Dendritic cell treated with granulocyte-macrophage colony-stimulating factor and Interleukin-4, amounts not matched to agents 40 ng/mL and 50 ng/mL, for 4 days (primary cell): ENCODE measurements around the gene PPFIBP2.
"Not testable (repeated sequence)": the region's sequence is repeated elsewhere in the genome, so short reads cannot be mapped to it uniquely, and the experiment has no call there.

Experiments
- H3K27ac Mint-ChIP-seq: one replicate; pipeline ENCODE4 v1.8.0; 2022; ENCODE audit warnings: mild to moderate bottlenecking, mixed read lengths
- H3K27me3 Mint-ChIP-seq: one replicate; pipeline ENCODE4 v1.8.0; 2022; ENCODE audit warnings: mild to moderate bottlenecking, mixed read lengths
- H3K36me3 Mint-ChIP-seq: one replicate; pipeline ENCODE4 v1.8.0; 2022; ENCODE audit warnings: low read depth, mixed read lengths
- H3K4me1 Mint-ChIP-seq: one replicate; pipeline ENCODE4 v1.8.0; 2022; ENCODE audit warnings: low read depth, mixed read lengths
- H3K4me3 Mint-ChIP-seq: one replicate; pipeline ENCODE4 v1.8.0; 2022; ENCODE audit warnings: mild to moderate bottlenecking, moderate library complexity, mixed read lengths
- H3K9me3 Mint-ChIP-seq: one replicate; pipeline ENCODE4 v1.8.0; 2022; ENCODE audit warnings: mixed read lengths
- intact Hi-C: fragments of 100-400 bp; cut with micrococcal nuclease; formaldehyde crosslinking; loops from one replicate; pipeline ENCODE4 v1.15.0; 2022

Gene PPFIBP2

DNA sequence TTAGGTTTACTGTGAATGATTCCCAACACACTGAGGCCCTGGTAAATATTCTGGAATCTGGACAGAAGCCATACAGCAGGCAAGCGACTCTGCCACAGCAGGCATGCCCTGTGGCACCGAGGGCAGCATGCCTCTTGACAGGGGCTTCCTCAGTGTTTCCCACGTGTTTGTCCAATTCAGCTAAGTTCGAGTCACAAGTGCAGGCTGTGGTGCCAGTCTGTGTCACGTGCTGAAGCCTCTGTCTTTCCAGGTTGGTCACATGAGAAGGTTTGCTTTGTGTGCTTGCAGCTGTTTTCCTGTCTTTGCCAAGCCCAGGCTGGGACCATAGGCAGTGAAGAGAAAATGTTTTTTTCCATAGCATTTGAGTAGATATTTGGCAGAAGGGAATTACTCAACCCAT, 2.4 kb upstream of the PPFIBP2 start:
- intact Hi-C loops, result loop anchor here (5.0 kb wide), 1 partner anchor 41 kb away; no protein-coding TSS in a partner anchor
- H3K9me3 Mint-ChIP-seq, result no peaks in the 10 kb centered on the region
- peaks cover 29% of the 10 kb centered on the region for H3K4me1 Mint-ChIP-seq
- H3K36me3 Mint-ChIP-seq, result peaks cover 13% of the 10 kb centered on the region
- H3K4me3 Mint-ChIP-seq, result no peak overlapping the region
- no peaks in the 10 kb centered on the region for H3K27me3 Mint-ChIP-seq
- no peak overlapping the region for H3K27ac Mint-ChIP-seq

DNA sequence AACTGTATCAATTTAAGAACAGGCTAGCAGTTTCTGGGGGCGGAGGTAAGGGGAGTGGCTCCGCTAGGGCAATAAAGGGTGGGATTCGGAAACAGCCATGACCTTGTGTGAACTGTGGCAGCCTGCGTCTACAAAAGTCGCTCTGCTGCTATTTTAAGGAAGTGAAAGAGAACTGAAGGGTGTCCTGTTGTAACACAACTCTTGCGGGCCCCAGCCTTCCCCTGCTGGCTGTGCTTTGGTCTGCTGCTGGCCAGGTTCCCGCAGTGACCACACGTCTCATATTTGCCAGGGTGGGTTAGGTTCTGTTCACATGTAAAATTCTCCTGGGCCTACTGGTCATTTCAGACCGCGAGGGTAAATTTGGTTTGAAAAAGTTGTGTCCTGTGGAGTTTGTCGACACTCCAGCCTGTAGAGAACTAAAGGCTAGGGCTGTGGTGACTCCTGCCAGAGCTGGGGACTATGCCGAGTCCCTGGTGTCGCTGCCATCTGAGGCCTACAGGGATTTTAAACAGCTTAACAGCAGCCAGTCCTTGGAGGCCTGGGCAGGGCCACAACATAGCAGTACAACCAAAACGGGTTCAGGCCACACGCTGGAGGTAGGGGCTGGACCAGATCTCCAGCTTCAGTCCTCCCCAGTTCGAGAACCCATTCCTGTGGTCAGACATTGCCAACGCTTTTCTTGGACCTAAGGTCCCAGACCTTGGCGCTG, 1.1 kb upstream of the PPFIBP2 start:
- Mint-ChIP-seq H3K4me1 (peaks cover 23% of the 10 kb centered on the region), H3K9me3 (no peaks in the 10 kb centered on the region), H3K4me3 (peak overlapping the region; percentile 86), H3K36me3 (peaks cover 19% of the 10 kb centered on the region), H3K27ac (no peak overlapping the region), H3K27me3 (no peaks in the 10 kb centered on the region)
- intact Hi-C loops, result loop anchor here (1.0 to 5.0 kb wide), 2 partner anchors 11 to 40 kb away; no protein-coding TSS in a partner anchor

DNA sequence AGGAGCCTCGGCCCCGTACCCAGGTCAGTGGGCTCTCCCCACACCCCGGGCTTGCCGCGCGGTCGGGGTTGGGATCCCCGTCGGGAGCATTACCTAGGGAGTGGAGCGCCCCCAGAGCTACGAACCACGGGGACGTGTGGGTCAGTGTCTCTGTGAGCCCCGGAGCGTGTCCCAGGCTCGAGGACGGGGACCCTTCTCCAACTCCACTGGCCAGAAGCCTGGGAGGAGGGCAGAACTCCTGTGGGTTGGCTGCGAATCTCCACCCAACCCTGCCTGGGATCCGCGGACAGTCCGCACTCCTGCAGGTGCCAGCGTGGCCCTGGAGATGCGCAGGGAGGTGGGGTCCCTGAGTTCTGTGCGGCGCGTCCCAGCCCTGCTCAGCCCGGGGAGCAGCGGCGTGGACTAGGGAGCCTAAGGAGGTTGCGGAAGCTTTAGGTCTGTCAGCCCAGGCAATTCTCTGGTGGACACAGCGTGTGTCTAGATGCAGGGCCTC, 346 bp downstream of the PPFIBP2 start:
- H3K4me3 Mint-ChIP-seq, result peak overlapping the region; percentile 86
- H3K36me3 Mint-ChIP-seq, result peaks cover 34% of the 10 kb centered on the region
- H3K27me3 Mint-ChIP-seq, result no peaks in the 10 kb centered on the region
- no peaks in the 10 kb centered on the region for H3K9me3 Mint-ChIP-seq
- H3K27ac Mint-ChIP-seq, result no peak overlapping the region
- H3K4me1 Mint-ChIP-seq, result peaks cover 23% of the 10 kb centered on the region
- intact Hi-C loops, result loop anchor here (5.0 kb wide), 1 partner anchor 38 kb away; no protein-coding TSS in a partner anchor

DNA sequence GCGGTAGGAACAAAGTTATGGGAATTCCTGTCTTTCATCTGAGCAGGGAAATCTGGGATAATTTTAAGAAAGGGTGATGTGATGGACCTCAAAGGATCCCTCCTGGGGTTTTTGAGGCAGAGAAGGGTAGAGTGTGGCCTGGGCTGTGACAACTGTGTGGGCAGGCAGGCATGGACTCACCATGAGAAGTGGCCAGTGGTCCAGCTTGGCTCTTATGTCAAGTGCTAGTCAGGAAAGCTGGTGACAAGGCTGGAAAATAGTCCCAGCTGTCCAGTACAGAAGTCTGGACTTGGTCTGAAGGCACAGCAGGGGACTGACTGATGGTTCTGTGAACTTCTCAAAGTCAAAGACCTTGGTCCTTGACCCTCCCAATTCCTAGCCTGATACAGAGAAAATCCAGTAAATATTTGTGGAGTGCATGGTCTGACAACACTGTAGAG, 1.7 kb downstream of the PPFIBP2 start:
- intact Hi-C loops, result no loop called here
- H3K4me1 Mint-ChIP-seq, result peaks cover 23% of the 10 kb centered on the region
- no peaks in the 10 kb centered on the region for H3K27me3 Mint-ChIP-seq
- H3K36me3 Mint-ChIP-seq, result peaks cover 37% of the 10 kb centered on the region
- H3K9me3 Mint-ChIP-seq, result no peaks in the 10 kb centered on the region
- H3K4me3 Mint-ChIP-seq, result peak overlapping the region; percentile 66
- H3K27ac Mint-ChIP-seq, result no peak overlapping the region

DNA sequence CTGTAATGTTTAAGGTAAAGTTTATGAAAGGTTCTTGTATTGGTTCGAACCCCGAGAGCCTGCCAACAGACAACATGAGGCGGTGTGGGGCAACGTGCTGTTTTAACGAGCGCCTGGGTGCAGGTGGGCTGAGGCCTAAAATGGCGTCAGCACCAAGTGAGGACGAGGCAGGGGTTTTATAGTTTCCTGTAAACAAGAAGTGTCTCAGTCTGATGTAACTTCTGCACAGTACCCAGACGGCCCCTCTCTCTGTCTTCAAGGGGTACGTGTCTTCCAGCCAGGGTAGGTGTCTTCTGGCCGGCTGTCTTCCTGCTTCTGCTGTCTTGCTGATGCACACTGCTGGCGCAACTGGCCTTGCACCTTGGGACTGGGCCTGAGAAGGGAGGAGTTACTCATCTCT, 2.7 kb downstream of the PPFIBP2 start:
- Mint-ChIP-seq H3K27me3 (no peaks in the 10 kb centered on the region), H3K4me3 (peak overlapping the region; percentile 66), H3K4me1 (peaks cover 17% of the 10 kb centered on the region), H3K27ac (no peak overlapping the region), H3K36me3 (peaks cover 37% of the 10 kb centered on the region), H3K9me3 (no peaks in the 10 kb centered on the region)
- intact Hi-C loops, result no loop called here

DNA sequence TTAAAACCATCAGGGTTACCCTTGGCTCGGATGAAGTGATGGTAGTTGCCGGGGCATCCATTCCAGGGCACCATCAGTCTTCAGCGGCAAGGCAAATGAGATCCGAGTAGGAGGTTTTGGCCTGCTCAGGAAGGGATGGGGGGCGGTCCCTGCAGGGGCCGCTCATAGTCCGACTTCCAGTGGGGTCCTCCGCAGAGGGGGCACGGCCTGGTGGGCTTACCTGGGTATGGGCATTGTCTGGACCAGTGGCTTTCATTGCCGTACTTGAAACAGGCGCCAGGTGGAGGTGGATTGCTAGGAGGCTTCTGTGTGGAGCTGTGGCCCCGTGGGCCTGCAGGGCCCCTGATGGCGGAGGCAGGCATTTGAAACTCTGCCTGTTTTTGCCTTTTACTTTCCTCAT, 3.9 kb downstream of the PPFIBP2 start:
- H3K27me3 Mint-ChIP-seq, H3K4me3 Mint-ChIP-seq, intact Hi-C loops, H3K27ac Mint-ChIP-seq, H3K9me3 Mint-ChIP-seq, H3K4me1 Mint-ChIP-seq: not testable (repeated sequence)
- H3K36me3 Mint-ChIP-seq, result peaks cover 37% of the 10 kb centered on the region

DNA sequence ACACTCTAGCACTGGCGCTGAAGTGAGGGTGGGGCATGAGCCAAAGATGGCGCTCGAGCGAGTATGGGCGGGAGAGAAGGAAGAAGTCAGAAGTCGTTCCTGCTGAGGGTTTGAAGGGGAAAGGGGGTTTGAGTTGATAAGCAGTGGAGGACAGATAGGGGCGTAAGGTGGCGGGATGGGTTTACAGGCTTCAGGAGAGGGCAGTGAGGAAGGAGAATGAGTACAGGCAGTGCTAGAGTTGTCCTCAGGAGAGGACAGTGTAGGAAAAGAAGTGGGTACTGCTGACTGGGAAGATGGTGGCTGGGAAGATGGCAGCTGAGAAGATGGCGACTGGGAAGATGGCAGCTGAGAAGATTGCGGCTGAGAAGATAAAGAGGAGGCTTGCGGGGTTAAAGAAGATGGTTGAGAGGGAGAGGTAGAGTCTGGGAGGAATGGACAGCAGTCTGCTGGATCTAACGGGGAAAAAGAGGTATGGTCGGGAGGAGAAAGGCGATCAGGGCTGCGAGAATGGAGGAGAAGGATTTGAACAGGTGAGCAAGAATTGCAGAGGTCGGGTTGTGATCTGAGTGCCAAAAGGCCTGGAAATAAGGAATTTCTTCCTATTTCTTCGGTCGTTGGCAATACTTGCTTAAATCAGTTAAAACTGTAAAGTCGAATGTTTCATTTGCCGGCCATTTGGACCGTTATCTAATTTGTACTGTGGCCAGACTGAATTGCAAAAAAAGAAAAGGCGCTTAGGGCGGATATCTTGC, 5.2 kb downstream of the PPFIBP2 start:
- no peak overlapping the region for H3K4me3 Mint-ChIP-seq
- no peaks in the 10 kb centered on the region for H3K27me3 Mint-ChIP-seq
- H3K27ac Mint-ChIP-seq, result no peak overlapping the region
- intact Hi-C loops, result no loop called here
- H3K36me3 Mint-ChIP-seq, result peaks cover 28% of the 10 kb centered on the region
- H3K9me3 Mint-ChIP-seq, result no peaks in the 10 kb centered on the region
- no peaks in the 10 kb centered on the region for H3K4me1 Mint-ChIP-seq

DNA sequence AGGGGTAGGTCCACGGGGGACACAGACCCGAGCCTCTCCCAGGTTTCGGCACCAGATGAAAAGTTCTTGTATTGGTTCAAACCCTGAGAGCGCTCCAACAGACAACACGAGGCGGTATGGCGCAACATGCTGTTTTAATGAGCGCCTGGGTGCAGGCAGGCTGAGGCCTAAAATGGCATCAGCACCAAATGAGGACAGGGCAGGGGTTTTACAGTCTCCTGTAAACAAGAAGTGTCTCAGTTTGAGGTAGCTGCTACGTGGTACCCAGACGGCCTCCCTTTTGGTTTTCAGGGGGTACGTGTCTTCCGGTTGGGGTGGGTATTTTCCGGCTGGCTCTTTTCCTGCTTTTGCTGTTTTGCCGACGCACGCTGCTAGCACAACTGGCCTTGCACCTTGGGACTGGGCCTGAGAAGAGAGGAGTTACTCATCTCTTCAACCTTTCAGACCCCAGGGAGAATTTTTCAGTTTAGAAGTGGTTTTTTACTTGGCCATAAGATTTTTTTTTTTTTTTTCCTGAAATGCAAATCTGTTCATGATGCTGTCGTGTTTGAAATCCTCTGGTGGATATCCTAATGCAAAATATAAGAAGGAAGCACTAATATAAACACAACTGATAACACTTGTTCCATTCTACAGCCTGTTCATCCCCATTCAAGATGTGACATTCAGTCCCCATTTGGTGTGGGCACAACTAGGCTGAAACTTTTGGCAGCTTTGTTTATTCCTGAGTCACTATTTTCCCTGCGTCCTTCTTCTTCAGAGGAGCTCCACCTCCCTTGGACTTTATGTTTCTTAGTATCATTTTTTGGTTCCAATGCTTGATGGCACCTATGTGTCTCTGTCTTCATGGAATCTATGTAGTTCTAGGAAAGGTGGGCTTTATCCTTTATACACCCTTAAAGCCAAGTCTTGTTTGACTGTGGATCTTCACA, 6.5 kb downstream of the PPFIBP2 start:
- intact Hi-C loops, result no loop called here
- Mint-ChIP-seq H3K36me3 (peaks cover 27% of the 10 kb centered on the region), H3K4me3 (peak overlapping the region; percentile 36), H3K27ac (no peak overlapping the region), H3K4me1 (no peaks in the 10 kb centered on the region), H3K27me3 (no peaks in the 10 kb centered on the region), H3K9me3 (no peaks in the 10 kb centered on the region)

DNA sequence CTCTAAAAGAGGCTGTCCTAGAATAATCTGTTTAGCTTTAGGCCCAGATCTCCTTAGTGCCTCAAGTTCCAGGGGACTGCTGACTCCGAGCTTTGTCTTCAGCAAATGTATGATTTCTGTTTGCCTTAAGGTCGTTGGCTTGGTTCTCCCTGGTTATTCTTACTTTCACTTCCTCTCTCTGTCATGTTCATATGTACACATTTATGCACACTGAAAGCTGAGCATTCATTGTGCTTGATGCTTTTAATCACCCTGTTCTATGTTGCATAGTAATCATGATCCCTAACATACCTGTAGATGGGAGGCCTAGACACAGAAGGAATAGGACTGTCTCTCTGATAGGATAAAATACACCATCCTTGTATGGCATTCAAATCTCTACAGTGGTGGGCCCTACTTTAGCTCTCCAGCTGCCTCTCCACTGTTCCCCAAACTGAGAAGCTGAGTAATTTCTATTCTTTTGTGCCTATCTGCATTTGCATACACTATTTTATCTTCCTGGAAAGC, 7.2 kb downstream of the PPFIBP2 start:
- Mint-ChIP-seq H3K9me3 (no peaks in the 10 kb centered on the region), H3K27ac (no peak overlapping the region), H3K36me3 (peaks cover 31% of the 10 kb centered on the region), H3K4me3 (no peak overlapping the region), H3K27me3 (no peaks in the 10 kb centered on the region), H3K4me1 (no peaks in the 10 kb centered on the region)
- intact Hi-C loops, result no loop called here

DNA sequence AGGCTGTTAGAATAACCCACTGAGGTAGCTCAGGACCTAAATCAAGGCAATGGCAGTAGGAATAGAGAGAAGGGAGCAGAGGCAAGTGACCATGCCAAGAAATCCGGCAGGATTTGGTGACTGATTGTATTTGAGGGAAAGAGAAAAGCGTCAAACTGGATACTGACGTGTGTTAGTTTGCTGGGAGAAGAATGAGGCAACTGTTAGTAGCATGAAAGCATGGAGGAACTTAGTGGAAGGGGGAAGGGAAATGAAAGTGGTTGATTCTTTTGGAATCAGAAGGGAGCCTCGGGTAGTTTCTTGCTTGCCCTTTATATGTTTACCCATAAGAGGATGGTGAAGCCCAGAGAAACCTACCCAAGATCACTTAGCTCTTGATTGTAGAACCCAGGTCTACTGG, 8.3 kb downstream of the PPFIBP2 start:
- intact Hi-C loops, result no loop called here
- Mint-ChIP-seq H3K27me3 (no peaks in the 10 kb centered on the region), H3K27ac (no peak overlapping the region), H3K36me3 (peaks cover 34% of the 10 kb centered on the region), H3K4me1 (no peaks in the 10 kb centered on the region), H3K4me3 (no peak overlapping the region), H3K9me3 (no peaks in the 10 kb centered on the region)

DNA sequence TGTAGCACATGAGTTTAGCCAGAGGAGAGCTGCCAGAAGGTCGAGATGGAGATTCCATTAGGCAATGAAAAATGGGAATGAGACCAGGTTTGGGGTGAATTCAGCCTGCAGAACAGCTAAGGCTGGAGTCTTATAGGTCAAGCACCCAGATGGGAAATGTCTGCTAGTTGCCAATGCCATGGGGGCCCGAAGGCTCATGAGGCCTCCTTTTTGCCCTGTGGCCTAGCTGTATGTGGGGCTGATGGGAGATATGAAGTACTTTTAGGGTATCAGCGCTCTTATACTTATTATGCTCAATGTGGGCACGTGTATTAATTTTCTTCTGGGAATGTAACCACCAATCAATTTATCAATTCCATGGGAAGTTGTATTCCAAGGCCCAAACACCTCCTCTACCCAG, 8.7 kb downstream of the PPFIBP2 start:
- Mint-ChIP-seq H3K27ac (no peak overlapping the region), H3K4me3 (peak overlapping the region; percentile 37), H3K4me1 (no peaks in the 10 kb centered on the region), H3K36me3 (peaks cover 33% of the 10 kb centered on the region), H3K9me3 (no peaks in the 10 kb centered on the region), H3K27me3 (no peaks in the 10 kb centered on the region)
- intact Hi-C loops, result no loop called here

DNA sequence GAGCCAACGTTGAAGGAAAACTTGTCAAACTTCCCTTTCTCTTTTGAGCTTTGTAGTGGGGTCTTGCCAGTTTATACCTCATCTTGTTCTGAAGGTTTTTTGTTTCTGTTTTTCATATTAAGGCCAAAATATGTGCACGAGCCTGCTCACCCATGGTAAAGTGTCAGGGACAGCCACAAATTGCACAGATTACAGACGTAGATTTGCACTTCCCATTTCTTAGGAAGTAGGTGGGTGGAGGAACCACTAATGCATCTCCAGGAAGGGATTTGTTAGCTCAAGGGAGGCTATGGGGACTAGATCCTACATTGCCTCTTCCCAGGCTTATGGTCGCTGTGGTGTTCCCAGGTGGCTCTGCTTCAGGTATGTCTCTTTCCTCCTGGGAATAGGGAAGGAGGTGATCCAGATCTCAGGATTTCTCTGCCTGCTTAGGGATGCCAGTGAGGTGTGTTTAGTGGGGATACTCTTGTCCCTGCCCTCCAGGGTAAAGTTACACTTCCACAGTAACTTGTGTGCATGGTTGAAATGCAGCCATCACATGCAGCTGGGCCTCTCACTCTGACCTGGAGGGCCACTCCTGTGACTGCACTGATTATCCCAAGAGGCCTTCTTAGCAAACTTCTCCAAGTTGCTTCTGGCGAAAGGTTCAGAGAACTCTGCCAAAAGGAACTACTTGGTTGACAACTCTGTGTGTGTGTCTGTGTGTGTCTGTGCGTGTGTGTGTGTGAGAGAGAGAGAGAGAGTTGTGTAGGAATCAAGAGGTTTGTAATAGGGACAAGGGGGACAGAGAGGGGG, 9.8 kb downstream of the PPFIBP2 start:
- Mint-ChIP-seq H3K27me3 (no peaks in the 10 kb centered on the region), H3K4me1 (no peaks in the 10 kb centered on the region), H3K9me3 (no peaks in the 10 kb centered on the region), H3K4me3 (peak overlapping the region; percentile 73), H3K27ac (no peak overlapping the region), H3K36me3 (peaks cover 25% of the 10 kb centered on the region)
- intact Hi-C loops, result loop anchor here (1.0 kb wide), 1 partner anchor 10 kb away; the partner anchor contains the start of gene PPFIBP2
